ENCODE results near the gene VAPB. TPM values are rescaled to one million over a fixed set of nuclear protein-coding genes. Genes with fewer than 3 reads are reported as not detected.

The VAPB gene
- total RNA-seq, 3 donors from 2014 or later (not counting 1 experiment from before 2014, with no cell fraction given) = 20.3 to 23.1 (median 21.3) TPM

DNA sequence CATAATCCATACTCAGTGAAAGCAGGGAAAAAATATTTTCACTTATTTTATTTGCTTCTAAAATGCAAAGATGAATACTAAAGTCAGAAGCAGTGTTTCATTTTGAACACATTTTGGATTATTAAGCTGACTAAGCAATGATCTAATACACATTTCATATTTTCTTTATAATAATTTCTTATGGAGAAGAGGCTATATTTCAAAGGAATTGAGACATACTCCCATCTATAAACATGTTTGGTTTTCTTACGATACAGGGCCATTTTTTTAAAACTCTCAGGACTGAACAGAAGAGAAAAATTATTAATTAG lies 26.9 kb upstream of the VAPB start:
- Histone ChIP-seq H3K27me3 (ENCODE audit: control insufficient read depth, insufficient read depth, low read length) (no peaks in the 10 kb centered on the region), H3K4me1 (ENCODE audit: control insufficient read depth, insufficient read depth, low read length) (no peaks in the 10 kb centered on the region), H3K4me3 (ENCODE audit: low read length) (no peak overlapping the region), H3K27ac (ENCODE audit: low read length) (no peak overlapping the region), H3K36me3 (ENCODE audit: control insufficient read depth, insufficient read depth, low read length) (peaks cover 50% of the 10 kb centered on the region), H3K9me3 (ENCODE audit: control insufficient read depth, insufficient read depth, low read length) (no peaks in the 10 kb centered on the region)
- Mint-ChIP-seq H3K4me3 (no peak overlapping the region), H3K36me3 (peaks cover 36% of the 10 kb centered on the region), H3K27ac (no peak overlapping the region), H3K9me3 (no peaks in the 10 kb centered on the region), H3K27me3 (ENCODE audit: low read depth in 2 of 2) (no peaks in the 10 kb centered on the region), H3K4me1 (no peaks in the 10 kb centered on the region)
- DNase-seq (no peak), ATAC-seq (no peak)
- intact Hi-C loops (cut with micrococcal nuclease) = no loop called here
- no CpG with 5 or more reads among the region's 1 CpG for WGBS (ENCODE audit: insufficient coverage)
- no peak for TF ChIP-seq CTCF (IDR thresholded peaks at IDR 0.05)

DNA sequence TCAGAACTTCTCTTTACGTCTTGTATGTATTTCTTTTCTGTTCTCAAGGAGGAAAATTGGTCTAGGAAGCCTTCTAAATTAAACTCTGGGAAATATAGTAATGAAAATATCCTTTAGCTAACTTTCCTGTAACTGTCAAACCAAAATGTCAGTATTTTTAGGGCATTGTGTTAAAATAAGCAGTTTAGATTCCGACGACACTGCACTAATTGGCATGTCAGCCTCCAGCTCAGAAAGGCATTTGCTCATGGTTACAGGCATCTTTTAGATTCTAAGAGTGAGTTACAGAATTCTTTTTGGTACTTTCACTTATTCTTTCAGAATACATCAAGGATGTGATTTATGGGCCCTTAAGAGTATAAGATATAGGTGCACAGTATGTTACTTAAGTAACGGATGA lies 26.1 kb upstream of the VAPB start:
- H3K4me1 ChIP-seq (ENCODE audit: control insufficient read depth, insufficient read depth, low read length) = no peaks in the 10 kb centered on the region
- no peaks in the 10 kb centered on the region for H3K27me3 Mint-ChIP-seq (ENCODE audit: low read depth in 2 of 2)

DNA sequence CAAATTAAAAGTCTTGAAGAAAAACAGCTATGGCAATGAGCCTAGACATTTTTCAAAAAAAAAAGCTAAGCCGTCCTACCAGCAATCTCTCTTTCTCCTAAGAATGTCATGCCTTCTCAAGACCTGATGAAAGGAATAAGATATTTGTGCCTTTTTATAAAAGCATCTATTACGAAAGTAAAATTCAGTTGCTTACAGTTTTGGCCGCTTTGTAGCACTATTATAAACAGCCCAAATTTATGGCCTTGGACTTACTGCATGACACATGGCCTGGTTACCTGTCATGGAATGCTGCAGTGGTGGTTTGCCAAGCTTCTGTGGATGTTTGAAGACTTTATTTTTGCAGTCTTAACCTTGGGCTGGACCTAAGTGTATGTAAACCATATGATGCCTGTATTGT lies 22.2 kb upstream of the VAPB start:
- WGBS (ENCODE audit: insufficient coverage) = 100% methylated on average over 2 of the region's 3 CpGs

More for the DNA sequence above, 26.1 kb upstream of the VAPB start:
- H3K4me3 ChIP-seq (ENCODE audit: low read length) = no peak overlapping the region
- H3K36me3 ChIP-seq (ENCODE audit: control insufficient read depth, insufficient read depth, low read length) = peaks cover 49% of the 10 kb centered on the region
- ATAC-seq (no peak), DNase-seq (no peak)
- H3K27ac Mint-ChIP-seq = peak overlapping the region in 1 of 2 donors; percentile 20
- intact Hi-C loops (cut with micrococcal nuclease) = no loop called here
- H3K27ac ChIP-seq (ENCODE audit: low read length) = no peak overlapping the region
- H3K36me3 Mint-ChIP-seq = peaks cover 36% of the 10 kb centered on the region
- H3K27me3 ChIP-seq (ENCODE audit: control insufficient read depth, insufficient read depth, low read length) = no peaks in the 10 kb centered on the region
- no peak for TF ChIP-seq CTCF (IDR thresholded peaks at IDR 0.05)
- H3K9me3 ChIP-seq (ENCODE audit: control insufficient read depth, insufficient read depth, low read length) = no peaks in the 10 kb centered on the region
- H3K9me3 Mint-ChIP-seq = no peaks in the 10 kb centered on the region
- H3K4me1 Mint-ChIP-seq = no peaks in the 10 kb centered on the region
- H3K4me3 Mint-ChIP-seq = no peak overlapping the region
- 100% methylated on average over 2 of the region's 4 CpGs for WGBS (ENCODE audit: insufficient coverage)

More for the DNA sequence above, 22.2 kb upstream of the VAPB start:
- no peaks in the 10 kb centered on the region for H3K9me3 ChIP-seq (ENCODE audit: control insufficient read depth, insufficient read depth, low read length)
- Mint-ChIP-seq H3K36me3 (peaks cover 23% of the 10 kb centered on the region), H3K4me3 (no peak overlapping the region), H3K9me3 (no peaks in the 10 kb centered on the region), H3K27ac (no peak overlapping the region), H3K27me3 (ENCODE audit: low read depth in 2 of 2) (no peaks in the 10 kb centered on the region), H3K4me1 (no peaks in the 10 kb centered on the region)
- no peaks in the 10 kb centered on the region for H3K4me1 ChIP-seq (ENCODE audit: control insufficient read depth, insufficient read depth, low read length)
- no peak overlapping the region for H3K4me3 ChIP-seq (ENCODE audit: low read length)
- intact Hi-C loops (cut with micrococcal nuclease) = no loop called here
- no peak for TF ChIP-seq CTCF (IDR thresholded peaks at IDR 0.05)
- H3K27ac ChIP-seq (ENCODE audit: low read length) = no peak overlapping the region
- no peaks in the 10 kb centered on the region for H3K27me3 ChIP-seq (ENCODE audit: control insufficient read depth, insufficient read depth, low read length)
- DNase-seq (no peak), ATAC-seq (no peak)
- H3K36me3 ChIP-seq (ENCODE audit: control insufficient read depth, insufficient read depth, low read length) = peaks cover 26% of the 10 kb centered on the region

Data from natural killer cell (primary cell).